Testis (tissue), 3 donors: ENCODE data around the gene SLC46A3. TPM values are rescaled to one million over a fixed set of nuclear protein-coding genes. Genes with fewer than 3 reads are reported as not detected.
"Not testable (repeated sequence)": the region's sequence is repeated elsewhere in the genome, so short reads cannot be mapped to it uniquely, and the experiment has no call there.

Source experiments
- DNase-seq: peaks from one replicate; pipeline ENCODE4 v3.0.0-alpha.2; 2019
- H3K27ac ChIP-seq, 2 donors: fragments of 200-600 bp; sonication (generic); one replicate each; pipeline ENCODE4 v1.5.1; 2019
- H3K27me3 ChIP-seq: fragments of 200-600 bp; sonication (generic); one replicate; pipeline ENCODE4 v1.5.1; 2019
- H3K36me3 ChIP-seq: fragments of 200-600 bp; sonication (generic); one replicate; pipeline ENCODE4 v1.5.1; 2017; ENCODE audit warnings: low read depth; ENCODE audit errors: missing control alignments
- H3K4me1 ChIP-seq: fragments of 200-600 bp; sonication (generic); one replicate; pipeline ENCODE4 v1.5.1; 2019
- H3K4me3 ChIP-seq, 2 donors: fragments of 200-600 bp; sonication (generic); one replicate each; pipeline ENCODE4 v1.5.1; 2017 to 2019
- H3K9me3 ChIP-seq: fragments of 200-600 bp; sonication (generic); one replicate; pipeline ENCODE4 v1.5.1; 2017
- POLR2A ChIP-seq: fragments of 450-650 bp; IDR thresholded peaks from one replicate; pipeline ENCODE4 v1.6.1; 2017; ENCODE audit warnings: antibody characterized with exemption, mild to moderate bottlenecking, moderate library complexity
- WGBS, 2 donors: methylation state at CpG; one replicate each; pipeline ENCODE4 v1.1.5; 2018; 5-methylcytosine and 5-hydroxymethylcytosine counted together
- intact Hi-C: fragments of 100-400 bp; cut with DNase I; formaldehyde crosslinking; loops from one replicate; pipeline ENCODE4 v1.15.1; 2023; ENCODE audit warnings: low total_unique reads
- polyA plus RNA-seq: library from polyadenylated mRNA; stranded (reverse); fragments of 350-450 nt; fragmentation: Illumina TruSeq; extraction: RNeasy Lipid Tissue Mini Kit (QIAGEN cat#74804); gene quantifications from one replicate; pipeline ENCODE4 v1.2.3, GENCODE V29; 2014; ENCODE audit warnings: low read depth, low replicate concordance; ENCODE audit not compliant: insufficient read depth
- total RNA-seq, 2 donors: library from RNA; depleted of rRNA; stranded (reverse); fragments of >200 nt; gene quantifications; one replicate each; pipeline ENCODE4 v1.2.3, GENCODE V29; 2016
- TF ChIP-seq, protein P1 (sequence below), 3 experiments: fragments of 450-650 bp in 2 of 3; fragments of 200-600 bp in 1 of 3; sonication (generic) in 1 of 3; IDR thresholded peaks; one replicate each; pipeline ENCODE4 v1.5.1; 2016 to 2019; ENCODE audit warnings: antibody characterized with exemption in 3 of 3, mild to moderate bottlenecking in 2 of 3, moderate library complexity in 1 of 3

SLC46A3 gene
- total and polyA plus RNA-seq, 3 donors from 2014 or later = 22.9 to 36.0 (median 30.5) TPM

GRCh38 chr13:28705461-28706083 is 13.2 kb downstream of the SLC46A3 start:
- no peak for DNase-seq
- Histone ChIP-seq H3K27ac (no peak overlapping the region), H3K4me3 (no peak overlapping the region), H3K27me3 (no peaks in the 10 kb centered on the region), H3K4me1 (no peaks in the 10 kb centered on the region), H3K36me3 (no peaks in the 10 kb centered on the region), H3K9me3 (no peaks in the 10 kb centered on the region)
- no peak for TF ChIP-seq POLR2A
- TF ChIP-seq, protein P1, sequence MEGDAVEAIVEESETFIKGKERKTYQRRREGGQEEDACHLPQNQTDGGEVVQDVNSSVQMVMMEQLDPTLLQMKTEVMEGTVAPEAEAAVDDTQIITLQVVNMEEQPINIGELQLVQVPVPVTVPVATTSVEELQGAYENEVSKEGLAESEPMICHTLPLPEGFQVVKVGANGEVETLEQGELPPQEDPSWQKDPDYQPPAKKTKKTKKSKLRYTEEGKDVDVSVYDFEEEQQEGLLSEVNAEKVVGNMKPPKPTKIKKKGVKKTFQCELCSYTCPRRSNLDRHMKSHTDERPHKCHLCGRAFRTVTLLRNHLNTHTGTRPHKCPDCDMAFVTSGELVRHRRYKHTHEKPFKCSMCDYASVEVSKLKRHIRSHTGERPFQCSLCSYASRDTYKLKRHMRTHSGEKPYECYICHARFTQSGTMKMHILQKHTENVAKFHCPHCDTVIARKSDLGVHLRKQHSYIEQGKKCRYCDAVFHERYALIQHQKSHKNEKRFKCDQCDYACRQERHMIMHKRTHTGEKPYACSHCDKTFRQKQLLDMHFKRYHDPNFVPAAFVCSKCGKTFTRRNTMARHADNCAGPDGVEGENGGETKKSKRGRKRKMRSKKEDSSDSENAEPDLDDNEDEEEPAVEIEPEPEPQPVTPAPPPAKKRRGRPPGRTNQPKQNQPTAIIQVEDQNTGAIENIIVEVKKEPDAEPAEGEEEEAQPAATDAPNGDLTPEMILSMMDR (IDR thresholded peaks at IDR 0.05) = no peak
- intact Hi-C loops = no loop called here
- WGBS, 2 donors = 84 to 86% methylated on average over 5 of the region's 5 CpGs

DNA sequence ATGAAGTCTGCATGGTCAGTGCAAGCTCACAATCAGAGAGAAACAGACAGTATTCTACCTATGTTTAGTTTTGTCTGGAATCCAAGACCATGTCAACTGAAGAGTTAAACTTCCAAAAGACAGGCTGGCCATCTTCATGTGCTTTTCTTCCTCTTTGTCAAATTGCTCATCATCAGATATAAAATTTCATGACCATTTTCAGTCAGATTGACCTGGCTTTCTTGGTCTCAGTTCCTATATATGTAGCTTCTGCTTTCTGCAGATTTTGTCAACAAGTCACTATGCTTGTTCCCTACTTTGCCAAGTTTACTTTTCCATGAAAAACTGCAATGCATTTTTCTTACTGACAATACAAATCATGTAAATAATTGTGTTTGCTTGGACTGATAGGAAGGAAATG is 13.9 kb downstream of the SLC46A3 start:
- TF ChIP-seq, protein P1 (IDR thresholded peaks at IDR 0.05) = no peak
- TF ChIP-seq POLR2A = no peak
- no peaks in the 10 kb centered on the region for H3K36me3 ChIP-seq
- no peaks in the 10 kb centered on the region for H3K27me3 ChIP-seq
- no peak overlapping the region for H3K4me3 ChIP-seq
- DNase-seq = no peak
- no peaks in the 10 kb centered on the region for H3K4me1 ChIP-seq
- no peak overlapping the region for H3K27ac ChIP-seq
- intact Hi-C loops = no loop called here
- H3K9me3 ChIP-seq = no peaks in the 10 kb centered on the region

DNA sequence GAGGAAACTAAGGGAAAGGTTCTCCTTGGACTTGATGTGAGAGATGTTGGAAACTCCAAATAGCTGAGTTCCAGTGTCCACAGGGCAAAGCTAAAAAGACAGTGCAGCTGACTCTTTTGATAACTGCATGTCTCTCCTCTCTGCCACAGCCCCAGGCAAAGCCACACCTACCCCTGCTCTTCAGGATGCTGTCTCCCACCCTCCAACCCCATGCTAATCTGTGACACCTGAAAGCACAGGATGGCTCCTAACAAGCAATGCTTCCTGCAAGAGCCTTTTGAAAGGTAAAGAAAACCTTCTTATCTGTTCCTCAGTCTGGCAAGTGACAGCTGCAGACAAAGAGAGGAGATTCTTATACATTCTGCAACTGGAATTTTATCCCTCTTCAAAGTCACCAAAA is 14.5 kb downstream of the SLC46A3 start:
- no peaks in the 10 kb centered on the region for H3K27me3 ChIP-seq
- no peaks in the 10 kb centered on the region for H3K4me1 ChIP-seq
- intact Hi-C loops = no loop called here
- DNase-seq = no peak
- H3K4me3 ChIP-seq = no peak overlapping the region
- no peaks in the 10 kb centered on the region for H3K9me3 ChIP-seq
- no peaks in the 10 kb centered on the region for H3K36me3 ChIP-seq
- H3K27ac ChIP-seq = no peak overlapping the region
- TF ChIP-seq POLR2A = no peak
- TF ChIP-seq, protein P1 (IDR thresholded peaks at IDR 0.05) = no peak

DNA sequence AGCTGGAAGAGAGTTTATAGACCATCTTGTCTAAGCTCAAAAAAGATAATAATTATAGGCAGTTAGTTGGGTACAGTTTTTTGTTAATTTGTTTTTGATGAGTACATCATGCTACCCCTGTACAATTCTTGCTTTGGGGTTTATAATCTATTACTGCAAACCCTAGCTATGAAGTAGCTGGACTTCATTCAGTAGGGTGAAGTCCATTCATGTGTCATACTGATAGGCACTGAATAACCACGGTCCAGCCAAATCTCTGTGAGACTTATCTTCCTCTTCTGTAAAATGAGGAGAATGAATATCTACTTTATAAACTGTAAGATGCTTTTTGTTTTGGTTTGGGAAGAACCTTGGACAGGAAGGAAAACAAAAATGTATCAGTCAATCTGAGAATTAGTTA is 19.5 kb downstream of the SLC46A3 start:
- TF ChIP-seq, protein P1 (IDR thresholded peaks at IDR 0.05) = no peak
- no peak for TF ChIP-seq POLR2A
- no peak overlapping the region for H3K4me3 ChIP-seq
- no peak overlapping the region for H3K27ac ChIP-seq
- H3K9me3 ChIP-seq = no peaks in the 10 kb centered on the region
- H3K4me1 ChIP-seq = no peaks in the 10 kb centered on the region
- WGBS, 2 donors = 73 to 78% methylated on average over 1 of the region's 1 CpG
- H3K27me3 ChIP-seq = no peaks in the 10 kb centered on the region
- no peak for DNase-seq
- intact Hi-C loops = no loop called here
- no peaks in the 10 kb centered on the region for H3K36me3 ChIP-seq

DNA sequence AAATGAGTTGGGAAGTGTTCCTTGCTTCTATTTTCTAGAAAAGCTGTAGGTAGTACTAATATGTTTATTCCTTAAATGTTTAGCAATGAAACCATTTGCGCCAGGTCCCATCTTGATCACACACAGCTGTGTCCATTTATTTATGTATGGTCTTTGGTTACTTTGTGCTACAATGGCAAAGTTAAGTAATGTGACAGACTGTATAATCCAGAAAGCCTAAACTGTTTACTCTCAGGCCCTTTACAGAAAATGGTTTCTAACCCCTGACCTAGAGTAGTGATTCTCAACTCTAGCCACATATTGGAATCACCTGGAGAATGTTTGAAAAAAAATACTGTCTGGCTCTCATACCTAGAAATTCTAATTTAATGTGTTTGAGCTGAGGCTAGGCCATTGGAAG is 21.3 kb downstream of the SLC46A3 start:
- 93 to 97% methylated on average over 1 of the region's 1 CpG for WGBS, 2 donors
- intact Hi-C loops = no loop called here
- no peaks in the 10 kb centered on the region for H3K9me3 ChIP-seq
- no peaks in the 10 kb centered on the region for H3K4me1 ChIP-seq
- no peaks in the 10 kb centered on the region for H3K36me3 ChIP-seq
- no peaks in the 10 kb centered on the region for H3K27me3 ChIP-seq
- TF ChIP-seq POLR2A = no peak
- TF ChIP-seq, protein P1 (IDR thresholded peaks at IDR 0.05) = no peak
- no peak for DNase-seq
- no peak overlapping the region for H3K4me3 ChIP-seq
- no peak overlapping the region for H3K27ac ChIP-seq

DNA sequence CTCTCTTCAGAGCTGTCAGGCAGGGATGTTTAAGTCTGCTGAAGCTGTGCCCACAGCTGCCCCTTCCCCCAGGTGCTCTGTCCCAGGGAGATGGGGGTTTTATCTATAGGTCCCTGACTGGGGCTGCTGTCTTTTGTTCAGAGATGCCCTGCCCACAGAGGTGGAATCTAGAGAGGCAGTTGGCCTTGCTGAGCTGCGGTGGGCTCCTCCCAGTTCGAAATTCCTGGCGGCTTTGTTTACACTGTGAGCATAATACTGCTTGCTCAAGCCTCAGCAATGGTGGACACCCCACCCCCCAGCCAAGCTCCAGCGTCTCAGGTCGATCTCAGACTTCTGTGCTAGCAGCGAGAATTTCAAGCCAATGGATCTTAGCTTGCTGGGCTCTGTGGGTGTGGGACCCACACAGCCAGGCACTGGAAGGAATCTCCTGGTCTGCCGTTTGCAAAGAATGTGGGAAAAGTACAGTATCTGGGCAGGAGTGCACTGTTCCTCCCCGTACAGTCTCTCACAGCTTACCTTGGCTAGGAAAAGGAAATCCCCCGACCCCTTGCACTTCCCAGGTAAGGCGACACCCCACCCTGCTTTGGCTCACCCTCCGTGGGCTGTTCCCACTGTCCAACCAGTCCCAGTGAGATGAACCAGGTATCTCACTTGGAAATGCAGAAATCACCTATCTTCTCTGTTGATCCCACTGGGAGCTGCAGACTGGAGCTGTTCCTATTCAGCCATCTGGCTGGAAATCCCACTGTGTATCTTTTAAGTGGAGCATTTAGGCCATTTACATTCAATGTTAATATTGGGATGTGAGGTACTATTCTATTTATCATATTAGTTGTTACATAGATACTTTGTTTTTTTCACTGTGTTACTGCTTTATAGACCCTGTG is 24.9 kb downstream of the SLC46A3 start:
- H3K4me3 ChIP-seq, H3K36me3 ChIP-seq, H3K27me3 ChIP-seq, H3K9me3 ChIP-seq, H3K4me1 ChIP-seq, DNase-seq, intact Hi-C loops, H3K27ac ChIP-seq: not testable (repeated sequence)
- WGBS, 2 donors = 63 to 77% methylated on average over 9 to 11 of the region's 11 CpGs
